GM12878 (cell line): Measurements from ENCODE around the gene ALOX12. TPM values are rescaled to one million over a fixed set of nuclear protein-coding genes. Genes with fewer than 3 reads are reported as not detected.

Experiments
- ATAC-seq: fragments of 200-7000 bp; cut with Tn5 transposase; 3 replicates; pipeline ENCODE4 v1.9.1; 2020; ENCODE audit warnings: mild to moderate bottlenecking, moderate library complexity
- BruUV-seq: library from RNA; stranded (reverse); fragments of 400-500 nt; replicated peaks from 2 replicates; lab custom pipeline; 2021; lab: Mats Ljungman, UMichigan
- CTCF ChIA-PET: fragments of 300-600 bp; sonication (Branson Sonifier 250); formaldehyde crosslinking; extraction: SDS; loops from one replicate; lab custom pipeline; 2021; ENCODE audit warnings: inconsistent platforms; lab: Yijun Ruan, JAX
- POLR2A ChIA-PET: fragments of 350-600 bp; formaldehyde crosslinking; extraction: SDS; loops from one replicate; lab custom pipeline; 2021; ENCODE audit warnings: inconsistent platforms; lab: Charles Lee
- RAD21 ChIA-PET: fragments of 300-600 bp; sonication (Branson Sonifier 250); formaldehyde crosslinking; loops from one replicate; lab custom pipeline; 2023; ENCODE audit warnings: antibody characterized with exemption; ENCODE audit not compliant: unreplicated experiment; lab: Charles Lee
- SMC1A ChIA-PET: fragments of 300-600 bp; sonication (Branson Sonifier 250); formaldehyde crosslinking; loops from one replicate; lab custom pipeline; 2023; ENCODE audit not compliant: unreplicated experiment, uncharacterized antibody; lab: Charles Lee
- DNase-seq: peaks from one replicate; pipeline ENCODE4 v3.0.0-alpha.2; 2011; ENCODE audit warnings: low read depth, low spot score
- FAIRE-seq: peaks from 3 replicates; lab custom pipeline; 2011; peaks lifted over from hg19 to GRCh38; lab: Jason Lieb, UNC
- H2AFZ ChIP-seq: 2 replicates; pipeline ENCODE4 v1.6.0; 2011; ENCODE audit warnings: low read depth, low read length, control low read depth; ENCODE audit not compliant: control insufficient read depth
- H3K27ac ChIP-seq: 2 replicates; pipeline ENCODE4 v1.5.1; 2011; ENCODE audit warnings: control low read depth; ENCODE audit not compliant: control insufficient read depth, insufficient read depth
- H3K27me3 ChIP-seq, 2 experiments: replicated peaks in 1 of 2; 2 replicates each; pipeline versions ENCODE4 v1.6.0 to v1.6.1; 2011; ENCODE audit warnings: low read length in 1 of 2; ENCODE audit not compliant: control insufficient read depth in 2 of 2, insufficient read depth in 2 of 2
- H3K36me3 ChIP-seq, 2 experiments: 2 replicates each; pipeline ENCODE4 v1.5.1; 2011; ENCODE audit warnings: low read length in 1 of 2; ENCODE audit not compliant: control insufficient read depth in 2 of 2, insufficient read depth in 2 of 2
- H3K4me1 ChIP-seq: 2 replicates; pipeline ENCODE4 v1.6.1; 2011; ENCODE audit warnings: mild to moderate bottlenecking, low read length, moderate library complexity, mixed read lengths; ENCODE audit not compliant: control insufficient read depth, insufficient read depth
- H3K4me2 ChIP-seq: 2 replicates; pipeline ENCODE4 v1.6.0; 2011; ENCODE audit warnings: control low read depth; ENCODE audit not compliant: control insufficient read depth, insufficient read depth
- H3K4me3 ChIP-seq: fragments of 200-600 bp; sonication (generic); 2 replicates; pipeline ENCODE4 v1.5.1; 2016
- H3K79me2 ChIP-seq: 2 replicates; pipeline ENCODE4 v1.6.0; 2011; ENCODE audit warnings: low read length; ENCODE audit not compliant: control insufficient read depth, insufficient read depth
- H3K9ac ChIP-seq: 2 replicates; pipeline ENCODE4 v1.8.0; 2011; ENCODE audit warnings: low read length, control low read depth, mixed read lengths; ENCODE audit not compliant: control insufficient read depth, insufficient read depth
- H3K9me3 ChIP-seq: replicated peaks from 3 replicates; pipeline ENCODE4 v1.5.1; 2011; ENCODE audit warnings: mild to moderate bottlenecking, low read length; ENCODE audit not compliant: control insufficient read depth, insufficient read depth
- H4K20me1 ChIP-seq: 2 replicates; pipeline ENCODE4 v1.6.0; 2011; ENCODE audit not compliant: control insufficient read depth, insufficient read depth
- ASH2L ChIP-seq: fragments of 300-600, 200-600 bp; sonication (generic); IDR thresholded peaks from 2 replicates; pipeline ENCODE4 v1.6.1; 2017; ENCODE audit warnings: low read depth, mild to moderate bottlenecking, borderline replicate concordance
- ATF2 ChIP-seq: IDR thresholded peaks from 2 replicates; pipeline ENCODE4 v1.6.1; 2012; ENCODE audit warnings: low read length, inconsistent platforms
- BHLHE40 ChIP-seq, 2 experiments: fragments of 450-650 bp in 1 of 2; IDR thresholded peaks; 2 replicates each; pipeline ENCODE4 v1.6.1; 2011 to 2017; ENCODE audit warnings: low read depth in 2 of 2, borderline replicate concordance in 1 of 2, improper control_type of control experiment in 1 of 2, low read length in 1 of 2, mild to moderate bottlenecking in 1 of 2
- BMI1 ChIP-seq: fragments of 450-650 bp; IDR thresholded peaks from 2 replicates; pipeline ENCODE4 v1.6.1; 2016; ENCODE audit warnings: mild to moderate bottlenecking, moderate library complexity, borderline replicate concordance
- HDGF ChIP-seq: fragments of 450-650 bp; IDR thresholded peaks from 2 replicates; pipeline ENCODE4 v1.6.1; 2016; ENCODE audit warnings: antibody characterized with exemption
- MLLT1 ChIP-seq: fragments of 450-650 bp; IDR thresholded peaks from 2 replicates; pipeline ENCODE4 v1.6.1; 2016; ENCODE audit warnings: mild to moderate bottlenecking
- MTA2 ChIP-seq: fragments of 450-650 bp; IDR thresholded peaks from 2 replicates; pipeline ENCODE4 v1.6.1; 2016; ENCODE audit warnings: low read depth, mild to moderate bottlenecking, moderate library complexity
- NRF1 ChIP-seq: conservative IDR thresholded peaks from 2 replicates; pipeline ENCODE4 v1.6.1; 2011; ENCODE audit warnings: mild to moderate bottlenecking, low read depth, low read length, improper control_type of control experiment
- POLR2AphosphoS2 ChIP-seq: IDR thresholded peaks from 2 replicates; pipeline ENCODE4 v1.6.1; 2011; ENCODE audit warnings: low read depth, mild to moderate bottlenecking, low read length, improper control_type of control experiment, moderate library complexity
- RFX5 ChIP-seq: IDR thresholded peaks from 2 replicates; pipeline ENCODE4 v1.6.1; 2011; ENCODE audit warnings: low read depth, low read length, improper control_type of control experiment
- STAT1 ChIP-seq: fragments of 450-650 bp; conservative IDR thresholded peaks from 2 replicates; pipeline ENCODE4 v1.6.1; 2014; ENCODE audit warnings: antibody characterized with exemption, mild to moderate bottlenecking
- ZBTB33 ChIP-seq: fragments of 450-650 bp; IDR thresholded peaks from 2 replicates; pipeline ENCODE4 v1.6.1; 2017; ENCODE audit warnings: mild to moderate bottlenecking
- WGBS: methylation state at CpG from one replicate; pipeline ENCODE4 v1.1.6; 2016; ENCODE audit warnings: low lambda C conversion rate; ENCODE audit not compliant: insufficient replicate concordance, insufficient coverage; ENCODE audit errors: missing lambda C conversion rate; 5-methylcytosine and 5-hydroxymethylcytosine counted together
- in situ Hi-C: fragments of 300-500 bp; cut with MboI; formaldehyde crosslinking; loops from 9 replicates; pipeline ENCODE4 v1.14.3; 2018; ENCODE audit warnings: mixed read lengths
- intact Hi-C: fragments of 100-400 bp; cut with micrococcal nuclease; formaldehyde crosslinking; loops from one replicate; pipeline ENCODE4 v1.14.2; 2022; ENCODE audit not compliant: unreplicated experiment
- polyA plus RNA-seq, 11 experiments: library from polyadenylated mRNA; depleted of rRNA in 4 of 11; unstranded in 6 of 11; stranded (reverse) in 5 of 11; fragments of >200 nt; fragmentation: Nextera tagmentation in 4 of 11; fragmentation: Illumina TruSeq in 1 of 11; extraction: Ambion mirVana in 4 of 11; extraction: Trizol in 1 of 11; gene quantifications; 1 replicate in 1 of 11; 2 replicates in 10 of 11; pipeline versions ENCODE4 v1.2.1 to v1.2.3, GENCODE V29; 2011 to 2016; ENCODE audit warnings: inconsistent platforms in 2 of 11, missing spikeins in 2 of 11, low read depth in 1 of 11
- total RNA-seq, 4 experiments: library from RNA; depleted of rRNA in 3 of 4; stranded (reverse); fragments of >200 nt in 3 of 4; fragmentation: Illumina TruSeq in 1 of 4; extraction: Trizol in 1 of 4; gene quantifications; 2 replicates each; pipeline versions ENCODE4 v1.2.1 to v1.2.3, GENCODE V29; 2013 to 2021
- TF ChIP-seq, protein P1 (sequence below): fragments of 450-650 bp; formaldehyde crosslinking; IDR thresholded peaks from 2 replicates; pipeline ENCODE4 v1.4.0; 2020; ENCODE audit warnings: mild to moderate bottlenecking, moderate library complexity

ALOX12 gene
- total and polyA plus RNA-seq, 10 of the 15 experiments (the other 5 are each of a cell fraction or from before 2014, with no cell fraction given), result 0.23 to 0.82 (median 0.58) TPM; not detected in 6

DNA sequence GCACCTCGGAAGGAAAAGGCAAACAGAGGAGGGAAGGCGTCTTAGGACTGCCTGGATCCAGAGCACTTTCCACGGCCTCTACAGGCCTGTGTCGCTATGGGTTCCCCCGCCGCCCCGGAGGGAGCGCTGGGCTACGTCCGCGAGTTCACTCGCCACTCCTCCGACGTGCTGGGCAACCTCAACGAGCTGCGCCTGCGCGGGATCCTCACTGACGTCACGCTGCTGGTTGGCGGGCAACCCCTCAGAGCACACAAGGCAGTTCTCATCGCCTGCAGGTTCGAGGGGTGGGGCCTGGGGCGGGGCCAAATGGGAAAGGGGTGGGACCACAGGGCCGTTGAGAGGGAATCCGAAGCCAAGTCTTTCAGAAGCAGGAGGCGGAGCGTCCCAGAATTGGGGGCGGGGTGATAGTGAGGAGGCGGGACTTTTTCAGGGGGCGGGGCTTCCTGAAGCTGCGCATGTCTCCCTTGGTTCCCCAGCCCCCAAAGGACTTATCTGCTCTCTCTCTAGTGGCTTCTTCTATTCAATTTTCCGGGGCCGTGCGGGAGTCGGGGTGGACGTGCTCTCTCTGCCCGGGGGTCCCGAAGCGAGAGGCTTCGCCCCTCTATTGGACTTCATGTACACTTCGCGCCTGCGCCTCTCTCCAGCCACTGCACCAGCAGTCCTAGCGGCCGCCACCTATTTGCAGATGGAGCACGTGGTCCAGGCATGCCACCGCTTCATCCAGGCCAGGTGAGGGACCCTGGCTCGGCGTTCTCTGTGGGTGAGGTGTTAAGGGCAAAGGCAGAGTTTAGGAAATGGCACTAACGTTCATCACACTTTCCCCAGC, 27.9 kb downstream of the ALOX12 start:
- intact Hi-C loops, result no loop called here
- DNase-seq (peak; percentile 81), ATAC-seq (peak; percentile 79), FAIRE-seq (peak; percentile 91)
- Histone ChIP-seq H3K36me3 (no peaks in the 10 kb centered on the region), H3K4me3 (no peak overlapping the region), H3K27ac (no peak overlapping the region), H2AFZ (peak overlapping the region; percentile 79), H3K4me1 (peaks cover 15% of the 10 kb centered on the region), H3K4me2 (peak overlapping the region; percentile 66), H3K27me3 (no peaks in the 10 kb centered on the region), H3K9ac (no peak overlapping the region), H3K79me2 (no peaks in the 10 kb centered on the region), H3K9me3 (no peaks in the 10 kb centered on the region), H4K20me1 (no peaks in the 10 kb centered on the region)
- in situ Hi-C loops, result no loop called here
- ChIA-PET POLR2A (interaction anchor here (0.7 to 5.4 kb wide), 9 partner anchors 8 to 113 kb away, joined by 3 to 39 read pairs (median 3); partner anchors contain the start of gene SLC16A13), CTCF (interaction anchor here (0.7 to 4.6 kb wide), 8 partner anchors 9 to 113 kb away, joined by 3 to 49 read pairs (median 5); partner anchors contain the start of gene SLC16A13), RAD21 (interaction anchor here (1.3 to 4.0 kb wide), 6 partner anchors 9 to 180 kb away, joined by 3 to 39 read pairs (median 15); partner anchors contain the start of genes SLC16A11 and SLC16A13), SMC1A (interaction anchor here (1.3 to 2.6 kb wide), 2 partner anchors 20 to 22 kb away, joined by 3 to 9 read pairs; no protein-coding TSS in a partner anchor)
- BruUV-seq, result no TSS peak
- WGBS, result 43% methylated on average over 49 of the region's 51 CpGs
- TF ChIP-seq BMI1 (no peak), POLR2AphosphoS2 (no peak), ATF2 (no peak), HDGF (no peak), ASH2L (no peak), BHLHE40 (IDR thresholded peaks at IDR 0.05; ENCODE audit: borderline replicate concordance in 1 of 2, low read depth in 2 of 2, low read length in 1 of 2) (peak in 1 of 2 experiments; percentile 35; a peak in 1 of 4 replicates), STAT1 (no peak), ZBTB33 (no peak), NRF1 (peak; percentile 84), RFX5 (no peak), MTA2 (no peak), MLLT1 (no peak)
- TF ChIP-seq, protein P1, sequence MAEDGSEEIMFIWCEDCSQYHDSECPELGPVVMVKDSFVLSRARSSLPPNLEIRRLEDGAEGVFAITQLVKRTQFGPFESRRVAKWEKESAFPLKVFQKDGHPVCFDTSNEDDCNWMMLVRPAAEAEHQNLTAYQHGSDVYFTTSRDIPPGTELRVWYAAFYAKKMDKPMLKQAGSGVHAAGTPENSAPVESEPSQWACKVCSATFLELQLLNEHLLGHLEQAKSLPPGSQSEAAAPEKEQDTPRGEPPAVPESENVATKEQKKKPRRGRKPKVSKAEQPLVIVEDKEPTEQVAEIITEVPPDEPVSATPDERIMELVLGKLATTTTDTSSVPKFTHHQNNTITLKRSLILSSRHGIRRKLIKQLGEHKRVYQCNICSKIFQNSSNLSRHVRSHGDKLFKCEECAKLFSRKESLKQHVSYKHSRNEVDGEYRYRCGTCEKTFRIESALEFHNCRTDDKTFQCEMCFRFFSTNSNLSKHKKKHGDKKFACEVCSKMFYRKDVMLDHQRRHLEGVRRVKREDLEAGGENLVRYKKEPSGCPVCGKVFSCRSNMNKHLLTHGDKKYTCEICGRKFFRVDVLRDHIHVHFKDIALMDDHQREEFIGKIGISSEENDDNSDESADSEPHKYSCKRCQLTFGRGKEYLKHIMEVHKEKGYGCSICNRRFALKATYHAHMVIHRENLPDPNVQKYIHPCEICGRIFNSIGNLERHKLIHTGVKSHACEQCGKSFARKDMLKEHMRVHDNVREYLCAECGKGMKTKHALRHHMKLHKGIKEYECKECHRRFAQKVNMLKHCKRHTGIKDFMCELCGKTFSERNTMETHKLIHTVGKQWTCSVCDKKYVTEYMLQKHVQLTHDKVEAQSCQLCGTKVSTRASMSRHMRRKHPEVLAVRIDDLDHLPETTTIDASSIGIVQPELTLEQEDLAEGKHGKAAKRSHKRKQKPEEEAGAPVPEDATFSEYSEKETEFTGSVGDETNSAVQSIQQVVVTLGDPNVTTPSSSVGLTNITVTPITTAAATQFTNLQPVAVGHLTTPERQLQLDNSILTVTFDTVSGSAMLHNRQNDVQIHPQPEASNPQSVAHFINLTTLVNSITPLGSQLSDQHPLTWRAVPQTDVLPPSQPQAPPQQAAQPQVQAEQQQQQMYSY, result no peak
